Muscle layer of colon (tissue), 2 donors: ENCODE results near the gene PYY.

ENCODE experiments used
- H3K27ac ChIP-seq: one replicate; pipeline ENCODE4 v1.7.0; 2013; ENCODE audit warnings: low read depth, mild to moderate bottlenecking, low read length, moderate library complexity
- H3K27me3 ChIP-seq, 2 donors: one replicate each; pipeline ENCODE4 v1.7.0; 2013; ENCODE audit warnings: low read length in 2 of 2, mild to moderate bottlenecking in 2 of 2; ENCODE audit not compliant: insufficient read depth in 2 of 2, control insufficient read depth in 1 of 2
- H3K36me3 ChIP-seq: one replicate; pipeline ENCODE4 v1.7.0; 2013; ENCODE audit warnings: mild to moderate bottlenecking, low read length; ENCODE audit not compliant: insufficient read depth
- H3K4me1 ChIP-seq: one replicate; pipeline ENCODE4 v1.7.0; 2013; ENCODE audit warnings: mild to moderate bottlenecking, low read length; ENCODE audit not compliant: insufficient read depth
- H3K4me3 ChIP-seq, 2 donors: one replicate each; pipeline ENCODE4 v1.7.0; 2013; ENCODE audit warnings: low read length in 2 of 2, low read depth in 1 of 2, mild to moderate bottlenecking in 1 of 2, moderate library complexity in 1 of 2
- H3K9ac ChIP-seq: one replicate; pipeline ENCODE4 v1.7.0; 2013; ENCODE audit warnings: low read length
- H3K9me3 ChIP-seq: one replicate; pipeline ENCODE4 v1.7.0; 2013; ENCODE audit warnings: mild to moderate bottlenecking, low read length
- donor health status: abdominal sarcoma.
- donor health status: Adenocarcinoma of cecum.

PYY gene

GRCh38 chr17:43958748-43959352 lies 5.1 kb upstream of the PYY start:
- no peaks in the 10 kb centered on the region for H3K4me1 ChIP-seq
- H3K9me3 ChIP-seq, result no peaks in the 10 kb centered on the region
- H3K27me3 ChIP-seq, result peaks cover 0 to 6% of the 10 kb centered on the region in 2 donors
- H3K36me3 ChIP-seq, result no peaks in the 10 kb centered on the region
- H3K4me3 ChIP-seq, result no peak overlapping the region
- no peak overlapping the region for H3K9ac ChIP-seq
- H3K27ac ChIP-seq, result no peak overlapping the region

GRCh38 chr17:43956222-43956621 lies 2.5 kb upstream of the PYY start:
- Histone ChIP-seq H3K9me3 (no peaks in the 10 kb centered on the region), H3K36me3 (no peaks in the 10 kb centered on the region), H3K4me1 (no peaks in the 10 kb centered on the region), H3K9ac (no peak overlapping the region), H3K27ac (no peak overlapping the region), H3K27me3 (peaks cover 10 to 32% of the 10 kb centered on the region in 2 donors), H3K4me3 (no peak overlapping the region)

GRCh38 chr17:43952724-43953666 lies 745 bp downstream of the PYY start:
- no peaks in the 10 kb centered on the region for H3K9me3 ChIP-seq
- H3K27me3 ChIP-seq, result peaks cover 10 to 45% of the 10 kb centered on the region in 2 donors
- no peaks in the 10 kb centered on the region for H3K36me3 ChIP-seq
- no peak overlapping the region for H3K27ac ChIP-seq
- H3K4me3 ChIP-seq, result no peak overlapping the region
- no peak overlapping the region for H3K9ac ChIP-seq
- no peaks in the 10 kb centered on the region for H3K4me1 ChIP-seq

- H3K27me3 ChIP-seq, result peaks cover 10 to 45% of the 10 kb centered on the region in 2 donors
- H3K36me3 ChIP-seq, result no peaks in the 10 kb centered on the region
- H3K4me1 ChIP-seq, result no peaks in the 10 kb centered on the region
- H3K9ac ChIP-seq, result no peak overlapping the region
- H3K27ac ChIP-seq, result no peak overlapping the region
- H3K9me3 ChIP-seq, result no peaks in the 10 kb centered on the region
- H3K4me3 ChIP-seq, result no peak overlapping the region
Observed at GRCh38 chr17:43952351-43952723, 1.4 kb downstream of the PYY start.

- H3K27ac ChIP-seq, result no peak overlapping the region
- H3K4me3 ChIP-seq, result no peak overlapping the region
- no peaks in the 10 kb centered on the region for H3K36me3 ChIP-seq
- H3K27me3 ChIP-seq, result peaks cover 10 to 50% of the 10 kb centered on the region in 2 donors
- H3K9ac ChIP-seq, result no peak overlapping the region
- no peaks in the 10 kb centered on the region for H3K9me3 ChIP-seq
- H3K4me1 ChIP-seq, result no peaks in the 10 kb centered on the region
Observed at GRCh38 chr17:43951750-43952149, 2.0 kb downstream of the PYY start.

GRCh38 chr17:43950554-43950953 lies 3.2 kb downstream of the PYY start:
- Histone ChIP-seq H3K27me3 (peaks cover 10 to 50% of the 10 kb centered on the region in 2 donors), H3K9ac (no peak overlapping the region), H3K27ac (no peak overlapping the region), H3K4me1 (no peaks in the 10 kb centered on the region), H3K36me3 (no peaks in the 10 kb centered on the region), H3K4me3 (no peak overlapping the region), H3K9me3 (no peaks in the 10 kb centered on the region)

GRCh38 chr17:43949781-43950180 lies 4.0 kb downstream of the PYY start:
- peaks cover 10 to 49% of the 10 kb centered on the region in 2 donors for H3K27me3 ChIP-seq

GRCh38 chr17:43946781-43947180 lies 7.0 kb downstream of the PYY start:
- Histone ChIP-seq H3K4me3 (no peak overlapping the region), H3K27ac (no peak overlapping the region), H3K36me3 (no peaks in the 10 kb centered on the region), H3K27me3 (peaks cover 0 to 23% of the 10 kb centered on the region in 2 donors), H3K4me1 (no peaks in the 10 kb centered on the region), H3K9ac (no peak overlapping the region), H3K9me3 (no peaks in the 10 kb centered on the region)

More at GRCh38 chr17:43949781-43950180, 4.0 kb downstream of the PYY start:
- Histone ChIP-seq H3K36me3 (no peaks in the 10 kb centered on the region), H3K27ac (no peak overlapping the region), H3K4me3 (no peak overlapping the region), H3K9ac (no peak overlapping the region), H3K4me1 (no peaks in the 10 kb centered on the region), H3K9me3 (no peaks in the 10 kb centered on the region)

GRCh38 chr17:43945074-43945829 lies 8.5 kb downstream of the PYY start:
- peaks cover 0 to 10% of the 10 kb centered on the region in 2 donors for H3K27me3 ChIP-seq
- H3K27ac ChIP-seq, result no peak overlapping the region
- H3K4me1 ChIP-seq, result no peaks in the 10 kb centered on the region

GRCh38 chr17:43942051-43942685 lies 11.6 kb downstream of the PYY start, which contains the start of gene PPY:
Gene PPY (minus strand): TSS chr17:43942476. CDS start chr17:43941654, 822 bp downstream.
- H3K9me3 ChIP-seq, result no peaks in the 10 kb centered on the region
- H3K9ac ChIP-seq, result no peak within 1 kb of the TSS
- H3K4me1 ChIP-seq, result no peaks in the 10 kb centered on the region
- H3K27ac ChIP-seq, result no peak within 1 kb of the TSS
- H3K36me3 ChIP-seq, result no peaks in the 10 kb centered on the region
- H3K27me3 ChIP-seq, result peaks cover 0 to 23% of the 10 kb centered on the region in 2 donors
- no peak within 1 kb of the TSS for H3K4me3 ChIP-seq

More at GRCh38 chr17:43945074-43945829, 8.5 kb downstream of the PYY start:
- Histone ChIP-seq H3K4me3 (no peak overlapping the region), H3K9ac (no peak overlapping the region), H3K9me3 (no peaks in the 10 kb centered on the region), H3K36me3 (no peaks in the 10 kb centered on the region)

- no peaks in the 10 kb centered on the region for H3K4me1 ChIP-seq
- no peaks in the 10 kb centered on the region for H3K9me3 ChIP-seq
- H3K36me3 ChIP-seq, result no peaks in the 10 kb centered on the region
- H3K27me3 ChIP-seq, result peaks cover 0 to 20% of the 10 kb centered on the region in 2 donors
- no peak overlapping the region for H3K4me3 ChIP-seq
- no peak overlapping the region for H3K9ac ChIP-seq
- H3K27ac ChIP-seq, result no peak overlapping the region
Observed at GRCh38 chr17:43940630-43941029, 13.1 kb downstream of the PYY start.
